SU-DHL-6 (cell line): ENCODE results near the gene ATR.

ENCODE experiments used
- H2AFZ ChIP-seq: fragments of 200-600 bp; sonication (generic); 2 replicates; pipeline ENCODE4 v1.6.1; 2014; ENCODE audit warnings: low read depth, mild to moderate bottlenecking, moderate library complexity, mixed read lengths, antibody characterized with exemption, low read length; ENCODE audit not compliant: severe bottlenecking
- H3F3A ChIP-seq: fragments of 200-600 bp; shearing (Covaris generic); 2 replicates; pipeline ENCODE4 v1.6.0; 2016; ENCODE audit warnings: antibody characterized with exemption, mild to moderate bottlenecking; ENCODE audit not compliant: insufficient read depth
- H3K27ac ChIP-seq: fragments of 200-600 bp; sonication (generic); 2 replicates; pipeline ENCODE4 v1.5.1; 2016; ENCODE audit warnings: low read depth, mild to moderate bottlenecking, low read length, moderate library complexity, mixed read lengths
- H3K27me3 ChIP-seq: fragments of 200-600 bp; sonication (generic), shearing (Covaris generic); 2 replicates; pipeline ENCODE4 v1.6.0; 2014; ENCODE audit warnings: mild to moderate bottlenecking, low read length
- H3K36me3 ChIP-seq: fragments of 200-600 bp; sonication (generic); 2 replicates; pipeline ENCODE4 v1.6.1; 2014; ENCODE audit warnings: mild to moderate bottlenecking, low read length, mixed read lengths
- H3K4me2 ChIP-seq: fragments of 300-600, 200-600 bp; shearing (Covaris generic), sonication (generic); 2 replicates; pipeline ENCODE4 v1.6.0; 2014; ENCODE audit warnings: low read length, low read depth, mild to moderate bottlenecking; ENCODE audit not compliant: poor library complexity, severe bottlenecking
- H3K4me3 ChIP-seq: fragments of 200-600 bp; sonication (generic); 2 replicates; pipeline ENCODE4 v1.5.1; 2014; ENCODE audit warnings: antibody characterized with exemption, low read length, mild to moderate bottlenecking, mixed read lengths; ENCODE audit not compliant: insufficient read depth, poor library complexity, severe bottlenecking
- H3K79me2 ChIP-seq: fragments of 200-600 bp; sonication (generic); 2 replicates; pipeline ENCODE4 v1.6.1; 2014; ENCODE audit warnings: mild to moderate bottlenecking, low read length, moderate library complexity; ENCODE audit not compliant: insufficient read depth
- H3K9ac ChIP-seq: fragments of 200-600 bp; sonication (generic); 2 replicates; pipeline ENCODE4 v1.7.0; 2014; ENCODE audit warnings: mild to moderate bottlenecking, low read length
- H3K9me2 ChIP-seq: fragments of 200-600 bp; sonication (generic); replicated peaks from 2 replicates; pipeline ENCODE4 v1.6.1; 2014; ENCODE audit warnings: low read length; ENCODE audit not compliant: insufficient read depth
- H3K9me3 ChIP-seq: fragments of 200-600 bp; sonication (generic); 2 replicates; pipeline ENCODE4 v1.6.1; 2014; ENCODE audit warnings: low read length, mixed read lengths; ENCODE audit not compliant: insufficient read depth
- H4K20me1 ChIP-seq: fragments of 200-600 bp; sonication (generic); 2 replicates; pipeline ENCODE4 v1.6.1; 2014; ENCODE audit warnings: low read depth, mild to moderate bottlenecking, antibody characterized with exemption, low read length, moderate library complexity, mixed read lengths
- CTCF ChIP-seq: fragments of 200-600 bp; sonication (generic); IDR thresholded peaks from one replicate; pipeline ENCODE4 v1.5.1; 2017; ENCODE audit warnings: antibody characterized with exemption, mild to moderate bottlenecking, low read length, moderate library complexity; ENCODE audit not compliant: insufficient read depth, poor library complexity, severe bottlenecking
- EZH2phosphoT487 ChIP-seq: fragments of 200-600 bp; sonication (generic), shearing (Covaris generic); conservative IDR thresholded peaks from 2 replicates; pipeline ENCODE4 v1.6.1; 2018; ENCODE audit warnings: mild to moderate bottlenecking, antibody characterized with exemption, low read length, moderate library complexity, mixed read lengths

Gene ATR

GRCh38 chr3:142459096-142459495 lies 119.4 kb downstream of the ATR start:
- Histone ChIP-seq H3K4me3 (no peak overlapping the region), H3K27me3 (no peaks in the 10 kb centered on the region), H2AFZ (no peak overlapping the region), H3K9me2 (no peaks in the 10 kb centered on the region), H3K36me3 (peaks cover 44% of the 10 kb centered on the region; the same call in 1 of the 2 replicates), H3K9me3 (no peaks in the 10 kb centered on the region), H3K4me2 (no peak overlapping the region), H3K27ac (no peak overlapping the region), H4K20me1 (no peaks in the 10 kb centered on the region), H3K9ac (no peak overlapping the region), H3F3A (no peaks in the 10 kb centered on the region), H3K79me2 (no peaks in the 10 kb centered on the region)
- TF ChIP-seq EZH2phosphoT487: no peak
- no peak for TF ChIP-seq CTCF

- Histone ChIP-seq H3K4me3 (no peak overlapping the region), H3K36me3 (peaks cover 4% of the 10 kb centered on the region; the same call in 1 of the 2 replicates)
These were observed 127.7 kb downstream of the ATR start for GRCh38 chr3:142450881-142451280.

GRCh38 chr3:142450189-142450588 lies 128.3 kb downstream of the ATR start:
- no peak overlapping the region for H3K9ac ChIP-seq
- peaks cover 26% of the 10 kb centered on the region for H3K79me2 ChIP-seq
- TF ChIP-seq EZH2phosphoT487: no peak
- TF ChIP-seq CTCF: no peak
- no peak overlapping the region for H3K27ac ChIP-seq
- no peaks in the 10 kb centered on the region for H4K20me1 ChIP-seq
- H3K4me2 ChIP-seq: no peak overlapping the region
- H3K36me3 ChIP-seq: no peaks in the 10 kb centered on the region
- no peak overlapping the region for H3K4me3 ChIP-seq
- H3K9me3 ChIP-seq: no peaks in the 10 kb centered on the region
- H3F3A ChIP-seq: peaks cover 16% of the 10 kb centered on the region
- H2AFZ ChIP-seq: no peak overlapping the region
- H3K9me2 ChIP-seq: no peaks in the 10 kb centered on the region
- H3K27me3 ChIP-seq: no peaks in the 10 kb centered on the region

More at GRCh38 chr3:142450881-142451280, 127.7 kb downstream of the ATR start:
- H2AFZ ChIP-seq: no peak overlapping the region
- H3K9ac ChIP-seq: no peak overlapping the region
- H3K9me3 ChIP-seq: no peaks in the 10 kb centered on the region
- no peak overlapping the region for H3K27ac ChIP-seq
- no peaks in the 10 kb centered on the region for H4K20me1 ChIP-seq
- TF ChIP-seq EZH2phosphoT487 (no peak), CTCF (no peak)
- H3K9me2 ChIP-seq: no peaks in the 10 kb centered on the region
- H3F3A ChIP-seq: peaks cover 16% of the 10 kb centered on the region
- H3K27me3 ChIP-seq: no peaks in the 10 kb centered on the region
- peaks cover 19% of the 10 kb centered on the region for H3K79me2 ChIP-seq
- H3K4me2 ChIP-seq: no peak overlapping the region
